ENCODE measurements around the gene SHC3.

DNA sequence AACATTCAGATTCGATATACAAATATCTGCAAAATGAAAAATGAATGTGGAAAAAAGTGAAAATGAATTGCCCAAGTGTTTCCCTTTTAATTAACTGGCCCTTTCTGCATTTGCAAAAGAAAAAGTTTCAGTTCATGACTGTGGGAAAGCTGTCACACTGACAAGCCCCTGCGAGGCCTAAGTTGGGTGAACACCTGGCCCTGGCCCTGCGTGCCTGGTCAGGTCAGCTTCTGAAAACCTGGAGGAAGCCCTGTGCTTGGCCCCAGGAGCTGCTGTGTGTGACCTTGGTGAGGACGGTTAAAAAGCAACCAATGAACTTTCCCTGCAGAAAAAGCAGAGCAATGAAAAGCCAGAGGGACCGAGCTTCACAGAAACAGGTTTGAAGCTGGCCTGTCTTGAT is 41.0 kb upstream of the SHC3 start:
- TF ChIP-seq CTCF (IDR thresholded peaks at IDR 0.05) (no peak), POLR2A (IDR thresholded peaks at IDR 0.05) (no peak), EP300 (IDR thresholded peaks at IDR 0.05) (no peak)
